Ascending aorta (tissue), 2 donors: ENCODE measurements around the gene CKB. TPM values are rescaled to one million over a fixed set of nuclear protein-coding genes. Genes with fewer than 3 reads are reported as not detected.

Experiments used
- DNase-seq, 2 donors: peaks; one replicate each; pipeline ENCODE4 v3.0.0-alpha.2; 2019; ENCODE audit warnings: low spot score in 2 of 2
- H3K27ac ChIP-seq, 2 donors: fragments of 200-600 bp; sonication (generic); one replicate each; pipeline ENCODE4 v1.5.1; 2016 to 2017; ENCODE audit warnings: mild to moderate bottlenecking in 1 of 2
- H3K27me3 ChIP-seq: fragments of 200-600 bp; sonication (generic); one replicate; pipeline ENCODE4 v1.5.1; 2017
- H3K36me3 ChIP-seq, 2 donors: fragments of 200-600 bp; sonication (generic); one replicate each; pipeline ENCODE4 v1.5.1; 2016
- H3K4me1 ChIP-seq, 2 donors: fragments of 200-600 bp; sonication (generic); one replicate each; pipeline ENCODE4 v1.5.1; 2016 to 2017; ENCODE audit warnings: mild to moderate bottlenecking in 1 of 2
- H3K4me3 ChIP-seq, 2 donors: fragments of 200-600 bp; sonication (generic); one replicate each; pipeline ENCODE4 v1.5.1; 2016 to 2017; ENCODE audit warnings: mild to moderate bottlenecking in 1 of 2
- H3K9me3 ChIP-seq, 2 donors: fragments of 200-600 bp; sonication (generic); one replicate each; pipeline ENCODE4 v1.5.1; 2016
- CTCF ChIP-seq, 3 experiments: fragments of 200-600 bp in 2 of 3; fragments of 450-650 bp in 1 of 3; sonication (generic) in 2 of 3; IDR thresholded peaks; one replicate each; pipeline ENCODE4 v1.5.1; 2016 to 2019; ENCODE audit warnings: antibody characterized with exemption in 3 of 3, mild to moderate bottlenecking in 1 of 3, moderate library complexity in 1 of 3
- intact Hi-C: fragments of 100-400 bp; cut with DNase I; formaldehyde crosslinking; loops from one replicate; pipeline ENCODE4 v1.15.1; 2023
- total RNA-seq: library from RNA; depleted of rRNA; stranded (reverse); fragments of >200 nt; gene quantifications from one replicate; pipeline ENCODE4 v1.1.0, GENCODE V29; 2016

The CKB gene
- total RNA-seq, 1 donor from 2014 or later = 144 TPM

GRCh38 chr14:103524002-103524935 lies 1.6 kb upstream of the CKB start:
- no peak for TF ChIP-seq CTCF (IDR thresholded peaks at IDR 0.05)
- no peaks in the 10 kb centered on the region for H3K27me3 ChIP-seq
- H3K9me3 ChIP-seq = no peaks in the 10 kb centered on the region
- H3K36me3 ChIP-seq = no peaks in the 10 kb centered on the region
- peak in 1 of 2 donors; percentile 64 for DNase-seq
- intact Hi-C loops = no loop called here
- no peak overlapping the region for H3K4me3 ChIP-seq
- peaks cover 20 to 22% of the 10 kb centered on the region in 2 donors for H3K4me1 ChIP-seq
- H3K27ac ChIP-seq = no peak overlapping the region

- Histone ChIP-seq H3K27me3 (no peaks in the 10 kb centered on the region), H3K27ac (no peak overlapping the region), H3K36me3 (no peaks in the 10 kb centered on the region), H3K9me3 (no peaks in the 10 kb centered on the region), H3K4me3 (no peak overlapping the region), H3K4me1 (peaks cover 21 to 27% of the 10 kb centered on the region in 2 donors)
- no peak for DNase-seq
- no peak for TF ChIP-seq CTCF (IDR thresholded peaks at IDR 0.05)
- intact Hi-C loops = no loop called here
Observed at GRCh38 chr14:103523575-103523954, 935 bp upstream of the CKB start.

GRCh38 chr14:103521951-103522563 lies 573 bp downstream of the CKB start:
- Histone ChIP-seq H3K27ac (peak overlapping the region; percentile 79 to 82), H3K27me3 (no peaks in the 10 kb centered on the region), H3K4me3 (peak overlapping the region; percentile 73 to 75), H3K4me1 (peaks cover 25 to 32% of the 10 kb centered on the region in 2 donors), H3K9me3 (no peaks in the 10 kb centered on the region), H3K36me3 (no peaks in the 10 kb centered on the region)
- TF ChIP-seq CTCF (IDR thresholded peaks at IDR 0.05) = no peak
- intact Hi-C loops = loop anchor here (1.0 kb wide), 1 partner anchor 18 kb away; no protein-coding TSS in a partner anchor
- peak in 1 of 2 donors; percentile 74 for DNase-seq

- Histone ChIP-seq H3K4me1 (peaks cover 25 to 32% of the 10 kb centered on the region in 2 donors), H3K27ac (peak overlapping the region; percentile 79 to 82), H3K36me3 (no peaks in the 10 kb centered on the region), H3K9me3 (no peaks in the 10 kb centered on the region), H3K27me3 (no peaks in the 10 kb centered on the region), H3K4me3 (peak overlapping the region; percentile 73 to 75)
- intact Hi-C loops = loop anchor here (1.0 kb wide), 1 partner anchor 19 kb away; no protein-coding TSS in a partner anchor
- DNase-seq = peak in 1 of 2 donors; percentile 82
- TF ChIP-seq CTCF (IDR thresholded peaks at IDR 0.05) = no peak
Observed at GRCh38 chr14:103521438-103521950, 1.1 kb downstream of the CKB start.

GRCh38 chr14:103520657-103521437 lies 1.8 kb downstream of the CKB start:
- H3K4me1 ChIP-seq = peaks cover 25 to 32% of the 10 kb centered on the region in 2 donors
- peak; percentile 51 to 70 (median 57) for TF ChIP-seq CTCF (IDR thresholded peaks at IDR 0.05)
- H3K9me3 ChIP-seq = no peaks in the 10 kb centered on the region
- intact Hi-C loops = loop anchor here (1.0 kb wide), 1 partner anchor 19 kb away; no protein-coding TSS in a partner anchor
- H3K27ac ChIP-seq = peak overlapping the region; percentile 79 to 82
- H3K4me3 ChIP-seq = peak overlapping the region; percentile 73 to 75
- no peaks in the 10 kb centered on the region for H3K36me3 ChIP-seq
- no peaks in the 10 kb centered on the region for H3K27me3 ChIP-seq
- DNase-seq = peak in 1 of 2 donors; percentile 89
